Measurements from ENCODE around the gene SLC25A4. TPM values are rescaled to one million over a fixed set of nuclear protein-coding genes. Genes with fewer than 3 reads are reported as not detected.
"Not testable (repeated sequence)": the region's sequence is repeated elsewhere in the genome, so short reads cannot be mapped to it uniquely, and the experiment has no call there.

SLC25A4 gene
- total RNA-seq, 2 donors from 2014 or later, result 35.0 to 44.6 TPM

DNA sequence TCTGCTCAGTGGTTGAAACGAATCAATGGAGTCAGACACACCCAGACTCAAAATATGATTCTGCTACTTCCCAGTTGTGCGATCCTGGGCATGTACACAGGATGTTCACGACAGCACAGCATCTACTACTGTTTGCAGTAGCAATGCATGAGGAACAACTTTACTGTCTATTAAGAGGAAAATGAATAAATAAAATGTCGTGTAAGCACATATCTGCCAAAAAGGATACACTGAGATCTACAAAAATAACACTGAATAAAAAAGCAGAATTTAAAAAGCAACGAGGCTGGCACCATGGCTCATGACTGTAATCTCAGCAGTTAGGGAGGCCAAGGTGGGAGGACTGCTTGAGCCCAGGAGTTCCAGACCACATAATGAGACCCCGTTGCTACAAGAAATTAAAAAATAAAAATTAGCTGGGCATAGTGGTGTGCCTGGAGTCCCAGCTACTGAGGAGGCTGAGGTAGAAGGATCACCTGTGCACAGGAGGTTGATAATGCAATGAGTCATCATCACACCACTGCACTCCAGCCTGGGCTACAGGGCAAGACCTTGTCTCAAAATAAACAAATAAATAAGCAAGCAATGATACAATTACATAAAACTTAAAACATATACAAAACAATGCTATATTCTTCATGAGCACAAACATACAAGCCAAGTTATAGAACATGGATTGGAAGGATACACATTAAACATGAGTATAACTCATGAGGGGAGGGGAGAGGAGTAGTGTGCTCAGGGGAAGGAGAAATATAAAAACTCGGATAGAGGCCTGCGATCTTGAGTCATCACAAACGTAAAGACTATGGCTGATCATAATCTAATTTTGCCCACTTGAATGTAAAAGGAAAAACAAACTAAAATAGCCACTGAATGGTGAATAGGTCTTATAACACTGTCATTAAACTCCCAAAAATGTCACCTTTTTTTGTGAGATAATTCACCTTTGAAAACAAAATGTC, 52.1 kb downstream of the SLC25A4 start:
- Histone ChIP-seq H3K36me3 (no peaks in the 10 kb centered on the region), H3K27me3 (no peaks in the 10 kb centered on the region), H3K9ac (ENCODE audit: low read depth in 2 of 2, low read length in 2 of 2) (no peak overlapping the region), H3K4me1 (no peaks in the 10 kb centered on the region), H3K27ac (no peak overlapping the region), H3K9me3 (no peaks in the 10 kb centered on the region), H3K4me3 (no peak overlapping the region)
- intact Hi-C loops (cut with DNase I), result no loop called here
- DNase-seq, result no peak
- TF ChIP-seq, protein P1, sequence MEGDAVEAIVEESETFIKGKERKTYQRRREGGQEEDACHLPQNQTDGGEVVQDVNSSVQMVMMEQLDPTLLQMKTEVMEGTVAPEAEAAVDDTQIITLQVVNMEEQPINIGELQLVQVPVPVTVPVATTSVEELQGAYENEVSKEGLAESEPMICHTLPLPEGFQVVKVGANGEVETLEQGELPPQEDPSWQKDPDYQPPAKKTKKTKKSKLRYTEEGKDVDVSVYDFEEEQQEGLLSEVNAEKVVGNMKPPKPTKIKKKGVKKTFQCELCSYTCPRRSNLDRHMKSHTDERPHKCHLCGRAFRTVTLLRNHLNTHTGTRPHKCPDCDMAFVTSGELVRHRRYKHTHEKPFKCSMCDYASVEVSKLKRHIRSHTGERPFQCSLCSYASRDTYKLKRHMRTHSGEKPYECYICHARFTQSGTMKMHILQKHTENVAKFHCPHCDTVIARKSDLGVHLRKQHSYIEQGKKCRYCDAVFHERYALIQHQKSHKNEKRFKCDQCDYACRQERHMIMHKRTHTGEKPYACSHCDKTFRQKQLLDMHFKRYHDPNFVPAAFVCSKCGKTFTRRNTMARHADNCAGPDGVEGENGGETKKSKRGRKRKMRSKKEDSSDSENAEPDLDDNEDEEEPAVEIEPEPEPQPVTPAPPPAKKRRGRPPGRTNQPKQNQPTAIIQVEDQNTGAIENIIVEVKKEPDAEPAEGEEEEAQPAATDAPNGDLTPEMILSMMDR (IDR thresholded peaks at IDR 0.05), result no peak

DNA sequence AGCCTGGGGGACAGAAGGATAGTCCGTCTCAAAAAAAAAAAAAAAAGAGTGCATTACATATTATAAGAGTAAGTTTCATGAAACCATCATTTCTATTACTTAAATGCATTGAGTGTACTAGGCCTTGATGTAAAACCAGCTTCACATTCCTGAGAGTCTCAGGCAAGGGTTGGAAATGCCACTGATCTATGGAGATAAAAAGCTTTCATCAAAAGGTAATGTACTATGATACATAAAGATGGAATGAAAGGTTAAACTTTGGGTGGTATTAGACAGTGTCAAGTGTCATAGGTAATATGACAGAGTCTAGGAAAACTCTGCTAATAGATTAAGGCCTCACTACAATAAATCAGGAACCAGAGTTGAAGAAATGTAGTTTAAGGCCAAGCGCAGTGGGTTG, 53.4 kb downstream of the SLC25A4 start:
- H3K27me3 ChIP-seq, result no peaks in the 10 kb centered on the region
- H3K4me3 ChIP-seq, result no peak overlapping the region
- H3K9me3 ChIP-seq, result no peaks in the 10 kb centered on the region
- no peak for DNase-seq
- H3K4me1 ChIP-seq, result no peaks in the 10 kb centered on the region
- no peak overlapping the region for H3K9ac ChIP-seq (ENCODE audit: low read depth in 2 of 2, low read length in 2 of 2)
- TF ChIP-seq, protein P1 (IDR thresholded peaks at IDR 0.05), result no peak
- H3K36me3 ChIP-seq, result no peaks in the 10 kb centered on the region
- intact Hi-C loops (cut with DNase I), result no loop called here
- H3K27ac ChIP-seq, result no peak overlapping the region

DNA sequence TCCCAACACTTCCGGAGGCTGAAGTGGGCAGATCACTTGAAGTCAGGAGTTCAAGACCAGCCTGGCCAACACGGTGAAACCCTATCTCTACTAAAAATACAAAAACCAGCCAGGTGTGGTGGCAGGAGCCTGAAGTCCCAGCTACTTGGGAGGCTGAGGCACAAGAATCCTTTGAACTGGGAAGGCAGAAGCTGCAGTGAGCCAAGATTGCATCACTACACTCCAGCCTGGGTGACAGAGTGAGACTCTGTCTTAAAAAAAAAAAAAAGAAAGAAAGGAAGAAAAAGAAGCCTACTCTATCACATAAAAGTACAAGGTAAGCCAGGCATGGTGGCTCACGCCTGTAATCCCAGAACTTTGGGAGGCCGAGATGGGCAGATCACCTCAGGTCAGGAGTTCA, 55.1 kb downstream of the SLC25A4 start:
- intact Hi-C loops (cut with DNase I); H3K4me1 ChIP-seq; DNase-seq; H3K9ac ChIP-seq (ENCODE audit: low read depth in 2 of 2, low read length in 2 of 2); H3K27ac ChIP-seq; H3K36me3 ChIP-seq; H3K9me3 ChIP-seq; H3K4me3 ChIP-seq; H3K27me3 ChIP-seq: not testable (repeated sequence)

Other genes starting within 250 kb of the SLC25A4 start
- gene HELT, start 124.8 kb upstream of the SLC25A4 start, total RNA-seq, result not detected
- 10 to 100 TPM; 12.2 to 22.4 TPM for gene CFAP97, start 60.7 kb downstream of the SLC25A4 start, total RNA-seq
- gene SNX25, start 66.3 kb downstream of the SLC25A4 start, total RNA-seq, result 10 to 100 TPM; 13.3 to 30.6 TPM

All from colonic mucosa (tissue), 4 donors.